SK-N-SH treated with all-trans-retinoic acid at 6 μM for 48 hours (cell line): ENCODE results near the gene FGFR3.

Source experiments
- CSDC2 ChIP-seq: fragments of 250-450 bp; sonication (Bioruptor Pico); IDR thresholded peaks from 2 replicates; pipeline ENCODE4 v1.5.0; 2020; ENCODE audit warnings: mild to moderate bottlenecking, moderate library complexity
- ZFP30 ChIP-seq: fragments of 450-650 bp; formaldehyde crosslinking; IDR thresholded peaks from 2 replicates; pipeline ENCODE4 v1.5.0; 2022; ENCODE audit warnings: mild to moderate bottlenecking, moderate library complexity
- TF ChIP-seq, protein P1 (sequence below): fragments of 250-450 bp; sonication (Bioruptor Pico); IDR thresholded peaks from 2 replicates; pipeline ENCODE4 v1.8.0; 2020; ENCODE audit warnings: mild to moderate bottlenecking, moderate library complexity, borderline replicate concordance

- TF ChIP-seq ZFP30 (no peak), CSDC2 (CRISPR knock-in tag) (no peak)
- TF ChIP-seq, protein P1, sequence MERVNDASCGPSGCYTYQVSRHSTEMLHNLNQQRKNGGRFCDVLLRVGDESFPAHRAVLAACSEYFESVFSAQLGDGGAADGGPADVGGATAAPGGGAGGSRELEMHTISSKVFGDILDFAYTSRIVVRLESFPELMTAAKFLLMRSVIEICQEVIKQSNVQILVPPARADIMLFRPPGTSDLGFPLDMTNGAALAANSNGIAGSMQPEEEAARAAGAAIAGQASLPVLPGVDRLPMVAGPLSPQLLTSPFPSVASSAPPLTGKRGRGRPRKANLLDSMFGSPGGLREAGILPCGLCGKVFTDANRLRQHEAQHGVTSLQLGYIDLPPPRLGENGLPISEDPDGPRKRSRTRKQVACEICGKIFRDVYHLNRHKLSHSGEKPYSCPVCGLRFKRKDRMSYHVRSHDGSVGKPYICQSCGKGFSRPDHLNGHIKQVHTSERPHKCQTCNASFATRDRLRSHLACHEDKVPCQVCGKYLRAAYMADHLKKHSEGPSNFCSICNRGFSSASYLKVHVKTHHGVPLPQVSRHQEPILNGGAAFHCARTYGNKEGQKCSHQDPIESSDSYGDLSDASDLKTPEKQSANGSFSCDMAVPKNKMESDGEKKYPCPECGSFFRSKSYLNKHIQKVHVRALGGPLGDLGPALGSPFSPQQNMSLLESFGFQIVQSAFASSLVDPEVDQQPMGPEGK (CRISPR knock-in tag), result no peak
These were observed 32.5 kb upstream of the FGFR3 start for GRCh38 chr4:1760521-1761071.
